ENCODE results near the gene WNT7A.

DNA sequence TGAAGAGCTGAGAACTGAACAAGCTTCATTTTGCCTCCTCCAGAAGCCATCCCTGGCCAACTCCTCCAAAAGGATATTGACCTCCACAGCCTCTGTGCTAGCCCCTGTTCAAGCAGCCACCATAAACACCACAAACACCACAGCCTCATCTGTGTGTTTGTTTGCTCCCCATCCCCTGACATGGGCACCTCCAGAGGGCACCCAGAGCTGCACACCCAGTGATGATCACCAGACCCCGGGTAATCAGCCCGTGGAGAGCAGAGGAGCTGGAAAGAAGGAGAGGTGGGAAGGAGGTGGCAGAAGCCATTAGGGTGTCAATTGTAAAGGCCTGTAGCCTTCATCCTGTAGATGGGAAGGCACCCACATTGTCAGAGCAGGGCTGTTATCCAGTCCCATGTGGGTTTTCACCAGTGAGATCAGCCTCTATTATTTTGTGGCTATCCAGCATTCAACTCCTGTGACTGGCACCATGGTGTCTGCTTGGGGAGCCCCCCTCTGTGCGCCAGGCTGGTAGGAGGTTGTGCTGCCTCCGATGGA is 6.8 kb upstream of the WNT7A start:
- TF ChIP-seq ELF1 (IDR thresholded peaks at IDR 0.05) (no peak), MXI1 (IDR thresholded peaks at IDR 0.05; ENCODE audit: low read depth, low read length) (no peak)

Measured in SK-N-SH (cell line).